GM18498 (cell line): ENCODE measurements around the gene TSPAN10.
A peak's percentile ranks its signal among the peaks of the same experiment; 100 is the strongest.

ENCODE experiments used
- ATAC-seq: cut with Tn5 transposase; IDR thresholded peaks from one replicate; pipeline ENCODE4 v1.9.1; 2021; ENCODE audit warnings: mild to moderate bottlenecking, moderate library complexity; ENCODE audit not compliant: unreplicated experiment

The TSPAN10 gene

GRCh38 chr17:81631482-81631881 is 5.5 kb upstream of the TSPAN10 start:
- ATAC-seq: no peak

GRCh38 chr17:81635431-81635830 is 1.6 kb upstream of the TSPAN10 start:
- ATAC-seq: no peak

- ATAC-seq: peak; percentile 14
Measured at GRCh38 chr17:81635973-81636504, 957 bp upstream of the TSPAN10 start.

- ATAC-seq: no peak
Measured at GRCh38 chr17:81638683-81639082, 1.7 kb downstream of the TSPAN10 start.

DNA sequence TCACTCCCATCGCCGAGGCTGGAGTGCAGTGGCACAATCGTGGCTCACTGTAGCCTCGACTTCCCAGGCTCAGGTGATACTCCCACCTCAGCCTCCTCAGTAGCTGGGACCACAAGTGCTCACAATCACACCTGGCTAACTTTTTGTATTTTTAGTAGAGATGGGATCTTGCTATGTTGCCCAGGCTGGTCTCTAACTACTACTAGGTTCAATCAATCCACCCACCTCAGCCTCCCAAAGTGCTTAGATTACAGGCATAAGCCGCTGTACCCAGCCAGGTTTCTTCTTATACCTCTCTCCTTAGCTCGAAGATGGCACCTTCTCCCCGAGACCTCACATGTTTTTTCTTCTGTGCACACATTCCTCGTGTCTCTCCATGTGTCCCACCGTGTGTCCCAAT is 3.0 kb downstream of the TSPAN10 start:
- ATAC-seq: no peak

GRCh38 chr17:81641825-81642489 is 5.0 kb downstream of the TSPAN10 start:
- no peak for ATAC-seq

DNA sequence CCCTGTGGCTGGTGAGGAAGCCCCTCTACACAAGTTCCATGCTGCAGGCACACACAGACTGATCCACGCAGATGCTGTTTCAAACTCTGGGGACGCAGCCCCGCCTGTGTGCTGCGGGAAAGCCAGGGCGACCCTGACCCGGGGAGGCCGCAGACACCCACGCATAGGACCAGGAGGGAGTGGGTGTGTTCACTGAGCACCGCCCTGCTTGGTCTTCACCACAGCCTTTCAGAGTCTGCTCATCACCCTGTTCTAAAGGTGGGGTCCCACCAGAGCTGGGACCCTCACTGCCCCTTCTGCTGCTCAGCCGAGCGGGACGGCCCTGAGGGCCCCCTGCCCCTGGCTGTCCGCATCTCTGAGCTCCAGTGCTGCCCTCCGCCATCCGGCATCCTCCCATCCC is 7.5 kb downstream of the TSPAN10 start:
- no peak for ATAC-seq

DNA sequence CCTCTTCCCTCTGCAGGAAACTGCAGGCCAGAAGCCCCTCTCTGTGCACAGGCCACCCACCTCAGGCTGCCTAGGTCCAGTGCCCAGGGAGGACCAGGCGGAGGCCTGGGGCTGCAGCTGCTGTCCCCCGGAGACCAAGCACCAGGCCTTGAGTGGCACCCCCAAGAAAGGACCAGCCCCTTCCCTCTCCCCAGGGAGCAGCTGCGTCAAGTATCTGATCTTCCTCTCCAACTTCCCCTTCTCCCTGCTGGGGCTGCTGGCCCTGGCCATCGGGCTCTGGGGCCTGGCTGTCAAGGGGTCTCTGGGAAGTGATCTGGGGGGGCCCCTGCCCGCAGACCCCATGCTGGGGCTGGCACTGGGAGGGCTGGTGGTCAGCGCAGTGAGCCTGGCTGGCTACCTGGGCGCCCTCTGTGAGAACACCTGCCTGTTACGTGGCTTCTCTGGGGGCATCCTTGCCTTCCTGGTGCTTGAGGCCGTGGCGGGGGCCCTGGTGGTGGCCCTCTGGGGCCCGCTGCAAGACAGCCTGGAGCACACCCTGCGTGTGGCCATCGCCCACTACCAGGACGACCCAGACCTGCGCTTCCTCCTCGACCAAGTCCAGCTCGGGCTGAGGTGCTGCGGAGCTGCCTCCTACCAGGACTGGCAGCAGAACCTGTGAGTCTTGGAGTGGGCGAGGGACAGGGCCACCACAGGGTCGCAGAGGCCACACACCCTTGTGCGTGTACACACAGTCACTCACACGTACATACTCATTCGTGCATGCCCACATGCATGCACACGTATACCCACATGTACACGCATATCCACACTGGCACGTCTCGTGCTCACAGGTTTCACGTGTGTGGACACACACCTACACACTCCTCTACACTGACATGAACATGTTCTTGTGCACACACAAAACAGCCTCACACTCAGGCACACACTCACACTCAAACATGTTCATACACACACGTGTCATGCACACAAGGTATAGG is 8.3 kb downstream of the TSPAN10 start:
- no peak for ATAC-seq

GRCh38 chr17:81646869-81647600 is 10.0 kb downstream of the TSPAN10 start:
- ATAC-seq: no peak

DNA sequence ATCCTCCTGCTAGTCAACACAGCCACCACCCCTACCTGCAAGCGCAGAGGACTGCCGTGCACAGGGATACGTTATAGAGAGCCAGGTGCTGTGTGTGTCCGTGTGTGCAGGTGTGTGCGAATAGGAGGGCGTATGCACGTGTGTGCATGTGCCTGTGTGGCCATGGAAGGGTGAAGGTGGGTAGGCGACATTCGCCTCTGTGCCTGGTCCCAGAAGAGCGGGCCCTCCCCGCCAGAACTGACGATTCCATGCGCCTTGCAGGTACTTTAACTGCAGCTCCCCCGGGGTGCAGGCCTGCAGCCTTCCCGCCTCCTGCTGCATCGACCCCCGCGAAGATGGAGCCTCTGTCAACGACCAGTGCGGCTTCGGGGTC is 10.6 kb downstream of the TSPAN10 start:
- no peak for ATAC-seq

DNA sequence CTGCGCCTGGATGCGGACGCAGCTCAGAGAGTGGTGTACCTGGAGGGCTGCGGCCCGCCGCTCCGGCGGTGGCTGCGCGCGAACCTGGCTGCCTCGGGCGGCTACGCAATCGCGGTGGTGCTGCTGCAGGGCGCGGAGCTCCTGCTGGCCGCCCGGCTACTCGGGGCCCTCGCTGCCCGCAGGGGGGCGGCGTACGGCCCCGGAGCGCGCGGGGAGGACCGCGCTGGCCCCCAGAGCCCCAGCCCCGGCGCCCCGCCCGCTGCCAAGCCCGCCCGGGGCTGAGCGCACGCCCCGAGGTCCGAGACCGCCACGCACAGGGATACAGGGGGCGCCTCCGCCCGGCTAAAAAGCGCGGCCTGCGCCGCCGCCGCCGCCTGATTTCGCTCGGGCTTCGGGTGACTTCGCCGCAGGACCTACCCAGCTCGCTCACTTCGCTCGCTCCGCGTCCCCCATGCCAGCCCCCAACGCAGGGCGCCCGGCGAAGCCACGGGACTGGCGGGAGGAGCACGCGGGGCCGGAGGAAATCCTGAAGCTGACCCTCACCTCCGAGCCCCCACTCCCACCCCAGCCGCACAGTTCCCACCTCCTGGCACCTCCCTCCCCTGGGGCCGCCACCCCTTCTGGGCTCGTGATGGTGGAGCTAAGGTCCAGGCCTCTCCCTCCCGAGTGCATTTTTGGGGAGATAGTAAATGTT is 11.2 kb downstream of the TSPAN10 start:
- no peak for ATAC-seq

DNA sequence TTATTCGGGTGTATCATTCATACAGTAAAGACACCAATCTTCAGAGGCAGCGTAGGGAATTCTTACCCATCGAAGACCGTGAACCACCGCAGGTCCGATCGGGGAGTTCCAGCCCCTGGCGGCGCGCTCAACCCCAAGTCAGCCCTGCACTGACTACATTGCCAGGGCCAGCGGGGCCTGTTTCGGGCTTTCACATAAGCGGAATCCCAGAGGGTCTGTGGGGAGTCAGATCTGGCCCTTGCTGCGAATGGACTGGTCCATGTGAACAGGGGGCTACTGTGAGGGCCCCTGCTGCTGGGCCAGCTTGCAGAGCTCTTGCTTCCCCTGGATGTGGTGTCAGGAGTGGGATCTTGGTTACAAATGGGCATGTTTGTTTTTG is 11.7 kb downstream of the TSPAN10 start:
- no peak for ATAC-seq

DNA sequence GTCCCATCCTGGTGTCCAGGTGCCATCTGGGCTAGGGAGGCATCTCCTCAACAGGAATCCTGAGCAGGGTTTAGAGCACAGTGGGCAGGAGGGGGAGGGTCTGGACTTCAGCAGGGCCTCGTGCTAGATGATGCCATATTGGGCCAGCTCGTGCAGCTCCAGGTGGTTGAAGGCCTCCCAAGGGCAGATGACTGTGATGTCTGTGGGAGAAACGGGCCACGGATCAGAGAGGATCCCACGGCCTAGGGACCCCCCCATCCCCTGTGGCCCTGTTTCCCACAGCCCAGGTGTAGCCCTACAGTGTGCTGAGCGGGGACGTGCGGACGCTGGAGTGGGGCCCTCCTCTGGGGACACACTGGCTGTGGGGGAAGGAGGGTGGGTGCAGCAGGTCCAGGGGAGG is 14.0 kb downstream of the TSPAN10 start:
- ATAC-seq: no peak

DNA sequence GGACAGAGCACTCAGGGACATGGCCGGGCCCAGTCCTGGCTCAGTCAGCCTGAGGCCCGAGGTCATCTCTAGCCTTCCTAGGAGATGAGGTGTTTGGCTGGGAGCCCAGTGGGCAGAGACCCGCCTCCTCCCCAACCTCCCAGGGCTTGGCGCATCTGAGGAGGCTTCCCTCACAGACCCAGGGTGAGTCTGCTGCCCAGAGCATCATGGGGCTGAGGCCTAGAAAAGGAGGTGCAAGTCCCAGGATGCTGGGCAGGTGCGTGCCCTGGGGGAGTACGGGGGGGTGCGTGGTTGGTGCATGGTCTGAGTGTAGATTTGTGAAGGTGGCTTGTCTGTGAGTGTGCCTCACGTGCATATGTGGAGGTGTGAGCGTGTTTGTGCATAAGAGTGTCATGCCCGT is 14.7 kb downstream of the TSPAN10 start:
- no peak for ATAC-seq

DNA sequence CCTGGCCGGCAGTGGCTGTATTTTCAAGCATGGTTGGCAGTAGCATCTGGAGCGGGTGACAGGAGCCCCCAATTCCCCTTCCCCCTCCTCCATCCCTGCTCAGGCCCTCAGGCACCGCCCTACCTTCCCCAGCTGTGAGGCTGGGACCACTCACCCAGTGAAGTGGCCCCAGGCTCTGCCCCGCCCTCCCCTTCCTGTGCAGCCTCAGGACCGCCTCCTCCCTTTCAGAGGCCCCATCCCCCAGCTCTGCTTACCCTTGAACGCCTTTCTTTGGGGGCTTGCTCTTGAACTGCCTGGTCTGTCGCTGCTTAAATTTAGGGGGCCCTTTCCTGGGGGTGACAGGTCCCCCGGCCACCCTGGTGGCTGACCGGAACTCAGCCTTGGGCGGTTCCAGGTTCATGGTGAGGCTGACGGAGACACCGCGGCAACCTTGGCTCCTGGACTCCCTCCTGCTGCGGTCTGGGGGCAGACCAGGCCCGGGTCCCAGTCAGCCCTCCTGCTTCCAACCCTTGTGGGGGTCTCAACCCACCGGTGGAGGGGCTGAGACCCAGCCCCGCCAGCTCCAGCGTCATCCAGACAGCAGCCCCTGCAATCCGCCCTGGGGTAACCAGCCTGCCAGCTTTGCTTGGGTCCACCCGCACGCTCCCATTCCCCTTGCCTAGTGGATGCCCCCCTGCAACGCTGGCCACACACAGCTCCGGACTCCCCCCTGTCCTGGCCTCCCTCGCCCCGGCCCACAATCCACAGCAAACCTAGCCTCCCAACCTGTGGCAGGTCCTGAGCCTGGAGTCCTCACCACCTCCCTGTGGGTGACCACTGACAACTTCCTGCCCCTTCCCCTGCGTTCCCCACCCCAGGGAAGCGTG is 16.1 kb downstream of the TSPAN10 start:
- no peak for ATAC-seq

GRCh38 chr17:81655378-81656117 is 18.6 kb downstream of the TSPAN10 start:
- ATAC-seq: no peak

- no peak for ATAC-seq
Measured at GRCh38 chr17:81656118-81656743, 19.2 kb downstream of the TSPAN10 start, which contains the start of gene PDE6G. TSS of gene PDE6G (minus strand) at chr17:81656542. CDS start at chr17:81653305, 3,237 bp downstream.

GRCh38 chr17:81656835-81657234 is 19.8 kb downstream of the TSPAN10 start:
- ATAC-seq: no peak
